Left ventricle myocardium inferior (tissue), 1 donor: Measurements from ENCODE around the gene ADAMTSL2. TPM values are rescaled to one million over a fixed set of nuclear protein-coding genes. Genes with fewer than 3 reads are reported as not detected.

ENCODE experiments used
- DNase-seq: peaks from one replicate; pipeline ENCODE4 v3.0.0-alpha.2; 2020
- H3K27ac ChIP-seq: fragments of 200-600 bp; replicated peaks from 2 replicates; pipeline ENCODE4 v1.8.0; 2021
- H3K27me3 ChIP-seq: fragments of 200-600 bp; 2 replicates; pipeline ENCODE4 v1.8.0; 2021; ENCODE audit warnings: low read depth
- H3K36me3 ChIP-seq: fragments of 200-600 bp; 2 replicates; pipeline ENCODE4 v1.8.0; 2021
- H3K4me1 ChIP-seq: fragments of 200-600 bp; 2 replicates; pipeline ENCODE4 v1.8.0; 2021
- H3K4me3 ChIP-seq: fragments of 200-600 bp; 2 replicates; pipeline ENCODE4 v1.8.0; 2021; ENCODE audit warnings: mild to moderate bottlenecking, moderate library complexity
- H3K9me3 ChIP-seq: fragments of 200-600 bp; replicated peaks from 2 replicates; pipeline ENCODE4 v1.8.0; 2021
- intact Hi-C: fragments of 100-400 bp; cut with micrococcal nuclease; formaldehyde crosslinking; loops from one replicate; pipeline ENCODE4 v1.11.0; 2022
- total RNA-seq: library from RNA; stranded (reverse); fragmentation: NEBNext Ultra II Directional; extraction: Animal tissue kit (Norgen Biotek cat#: 25700); gene quantifications from one replicate; pipeline ENCODE4 v1.2.1, GENCODE V29; 2021
- TF ChIP-seq, protein P1 (sequence below): fragments of 200-600 bp; IDR thresholded peaks from 2 replicates; pipeline ENCODE4 v1.8.0; 2021; ENCODE audit warnings: antibody characterized with exemption, mild to moderate bottlenecking, borderline replicate concordance
- donor health status: DM: no; HTN: yes; CAD: no; lungs with severe emphysema.

The ADAMTSL2 gene
- total RNA-seq, 1 donor from 2014 or later, result 6.0 TPM

GRCh38 chr9:133573791-133574515, 39.4 kb downstream of the ADAMTSL2 start:
- intact Hi-C loops, result no loop called here
- peaks cover 33% of the 10 kb centered on the region for H3K27me3 ChIP-seq

DNA sequence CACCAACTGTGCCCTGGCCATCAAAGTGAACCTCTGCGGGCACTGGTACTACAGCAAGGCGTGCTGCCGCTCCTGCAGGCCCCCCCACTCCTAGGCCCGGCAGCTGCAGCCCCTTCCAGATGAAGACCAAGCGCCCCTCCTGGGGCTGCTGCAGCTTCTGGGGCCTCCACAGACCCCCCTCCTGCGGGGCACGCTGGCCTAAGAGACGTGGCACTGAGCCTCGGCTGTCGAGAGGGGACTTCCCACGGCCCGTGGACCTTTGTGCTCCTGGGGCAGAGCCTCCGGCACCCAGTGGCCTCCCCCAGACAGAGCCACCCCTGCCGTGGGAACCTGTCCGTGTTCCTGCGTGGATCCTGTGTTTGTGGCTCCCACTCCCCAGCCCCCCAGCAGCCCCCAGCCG, 40.3 kb downstream of the ADAMTSL2 start:
- no peaks in the 10 kb centered on the region for H3K9me3 ChIP-seq
- DNase-seq, result no peak
- H3K36me3 ChIP-seq, result no peaks in the 10 kb centered on the region
- H3K27me3 ChIP-seq, result peaks cover 41% of the 10 kb centered on the region
- H3K4me1 ChIP-seq, result peaks cover 50% of the 10 kb centered on the region
- intact Hi-C loops, result no loop called here
- no peak overlapping the region for H3K4me3 ChIP-seq
- TF ChIP-seq, protein P1, sequence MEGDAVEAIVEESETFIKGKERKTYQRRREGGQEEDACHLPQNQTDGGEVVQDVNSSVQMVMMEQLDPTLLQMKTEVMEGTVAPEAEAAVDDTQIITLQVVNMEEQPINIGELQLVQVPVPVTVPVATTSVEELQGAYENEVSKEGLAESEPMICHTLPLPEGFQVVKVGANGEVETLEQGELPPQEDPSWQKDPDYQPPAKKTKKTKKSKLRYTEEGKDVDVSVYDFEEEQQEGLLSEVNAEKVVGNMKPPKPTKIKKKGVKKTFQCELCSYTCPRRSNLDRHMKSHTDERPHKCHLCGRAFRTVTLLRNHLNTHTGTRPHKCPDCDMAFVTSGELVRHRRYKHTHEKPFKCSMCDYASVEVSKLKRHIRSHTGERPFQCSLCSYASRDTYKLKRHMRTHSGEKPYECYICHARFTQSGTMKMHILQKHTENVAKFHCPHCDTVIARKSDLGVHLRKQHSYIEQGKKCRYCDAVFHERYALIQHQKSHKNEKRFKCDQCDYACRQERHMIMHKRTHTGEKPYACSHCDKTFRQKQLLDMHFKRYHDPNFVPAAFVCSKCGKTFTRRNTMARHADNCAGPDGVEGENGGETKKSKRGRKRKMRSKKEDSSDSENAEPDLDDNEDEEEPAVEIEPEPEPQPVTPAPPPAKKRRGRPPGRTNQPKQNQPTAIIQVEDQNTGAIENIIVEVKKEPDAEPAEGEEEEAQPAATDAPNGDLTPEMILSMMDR, result no peak
- H3K27ac ChIP-seq, result no peak overlapping the region

More at GRCh38 chr9:133573791-133574515, 39.4 kb downstream of the ADAMTSL2 start:
- Histone ChIP-seq H3K36me3 (no peaks in the 10 kb centered on the region), H3K4me3 (no peak overlapping the region), H3K4me1 (peaks cover 50% of the 10 kb centered on the region), H3K27ac (no peak overlapping the region), H3K9me3 (no peaks in the 10 kb centered on the region)
- no peak for DNase-seq
- TF ChIP-seq, protein P1, result no peak

DNA sequence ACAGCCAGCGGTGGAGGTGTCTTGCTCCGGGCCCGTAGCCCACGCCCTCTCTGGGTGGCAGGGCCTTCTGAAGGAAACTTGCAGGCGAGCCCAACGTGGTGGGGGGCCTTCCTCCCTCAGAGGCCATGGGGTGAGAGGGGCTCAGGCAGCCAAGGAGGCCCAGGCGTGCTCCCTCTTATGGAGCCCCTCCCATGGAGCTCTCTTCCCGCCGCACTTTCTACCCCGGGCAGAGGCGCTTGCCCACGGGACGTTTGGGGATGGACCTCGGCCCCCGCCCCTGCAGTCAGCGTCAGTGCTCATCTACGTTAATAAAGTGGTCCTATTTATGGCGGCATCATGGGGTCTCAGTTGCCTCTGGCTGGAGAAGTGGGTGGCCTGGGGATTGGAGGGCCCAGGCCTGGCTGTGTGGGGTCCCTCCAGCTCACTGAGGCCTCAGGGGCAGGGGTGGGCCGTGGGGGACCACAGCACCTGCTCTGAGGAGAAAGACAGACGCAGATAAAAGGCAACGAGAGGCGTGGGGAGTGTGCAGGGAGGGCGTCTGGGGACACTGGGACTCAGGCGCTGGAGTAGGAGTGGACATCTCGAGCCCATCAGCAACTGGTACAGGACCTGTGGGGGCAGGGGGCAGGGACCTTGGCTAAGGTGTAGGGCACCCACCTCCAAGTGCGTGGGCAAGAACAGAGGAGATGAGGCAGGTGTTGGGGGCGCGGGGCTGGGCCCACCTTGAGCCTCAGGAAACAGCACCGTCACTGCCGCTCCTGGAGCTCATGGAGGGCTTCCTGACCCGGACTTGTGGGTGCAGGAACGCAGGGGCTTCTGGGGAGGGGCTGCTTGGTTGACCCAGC, 40.9 kb downstream of the ADAMTSL2 start:
- H3K4me3 ChIP-seq, result no peak overlapping the region
- no peak overlapping the region for H3K27ac ChIP-seq
- H3K36me3 ChIP-seq, result no peaks in the 10 kb centered on the region
- DNase-seq, result no peak
- peaks cover 41% of the 10 kb centered on the region for H3K27me3 ChIP-seq
- intact Hi-C loops, result no loop called here
- H3K4me1 ChIP-seq, result peaks cover 50% of the 10 kb centered on the region
- TF ChIP-seq, protein P1, result no peak
- no peaks in the 10 kb centered on the region for H3K9me3 ChIP-seq

GRCh38 chr9:133576031-133576874, 41.7 kb downstream of the ADAMTSL2 start:
- Histone ChIP-seq H3K9me3 (no peaks in the 10 kb centered on the region), H3K4me1 (peaks cover 54% of the 10 kb centered on the region), H3K27ac (peak overlapping the region; percentile 30), H3K27me3 (peaks cover 41% of the 10 kb centered on the region), H3K4me3 (peak overlapping the region; percentile 39), H3K36me3 (no peaks in the 10 kb centered on the region)
- intact Hi-C loops, result no loop called here
- no peak for DNase-seq
- TF ChIP-seq, protein P1, result no peak
